Ectodermal cell (in vitro differentiated cells): ENCODE data around the gene ZC3H7B.

Experiments used
- H3K27ac ChIP-seq: 2 replicates; pipeline ENCODE4 v1.7.0; 2013; ENCODE audit warnings: mild to moderate bottlenecking, low read depth, low read length; ENCODE audit not compliant: insufficient read depth, poor library complexity, severe bottlenecking
- H3K27me3 ChIP-seq: 2 replicates; pipeline ENCODE4 v1.7.0; 2013; ENCODE audit warnings: mild to moderate bottlenecking, low read length; ENCODE audit not compliant: insufficient read depth, control insufficient read depth, poor library complexity, severe bottlenecking
- H3K36me3 ChIP-seq: one replicate; pipeline ENCODE4 v1.7.0; 2013; ENCODE audit warnings: low read length; ENCODE audit not compliant: control insufficient read depth, insufficient read depth
- H3K4me1 ChIP-seq: one replicate; pipeline ENCODE4 v1.7.0; 2013; ENCODE audit warnings: low read length; ENCODE audit not compliant: control insufficient read depth, insufficient read depth
- H3K4me3 ChIP-seq: 2 replicates; pipeline ENCODE4 v1.7.0; 2013; ENCODE audit warnings: low read depth, low read length, control low read depth; ENCODE audit not compliant: insufficient read depth
- H3K9me3 ChIP-seq: 2 replicates; pipeline ENCODE4 v1.7.0; 2013; ENCODE audit warnings: mild to moderate bottlenecking, low read length, moderate library complexity; ENCODE audit not compliant: control insufficient read depth
- WGBS, 2 experiments: methylation state at CpG; one replicate each; pipeline ENCODE4 v1.1.7; 2013; ENCODE audit warnings: missing lambda C conversion rate in 2 of 2; 5-methylcytosine and 5-hydroxymethylcytosine counted together

ZC3H7B gene

DNA sequence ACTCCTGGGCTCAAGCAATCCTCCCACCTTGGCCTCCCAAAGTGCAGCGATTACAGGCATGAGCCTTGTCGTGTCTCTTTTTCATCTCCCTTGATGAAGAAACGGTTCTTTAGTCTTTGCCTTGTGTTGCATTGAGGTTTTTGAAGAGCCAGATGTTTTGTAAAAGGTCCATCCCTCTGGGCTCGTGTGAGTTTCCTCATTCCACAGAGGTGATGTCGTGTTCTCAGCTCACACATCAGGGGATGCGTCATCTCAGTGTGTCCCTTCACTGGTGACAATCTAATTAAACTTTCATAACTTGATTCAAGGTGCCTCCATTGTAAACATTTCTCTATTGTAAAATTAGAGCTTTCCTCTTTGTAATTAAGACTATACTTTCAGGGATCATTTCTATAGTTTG lies 50.7 kb downstream of the ZC3H7B start:
- 93% methylated on average over 6 of the region's 6 CpGs for WGBS, 2 experiments
- H3K4me1 ChIP-seq, result no peaks in the 10 kb centered on the region
- peaks cover 30% of the 10 kb centered on the region for H3K36me3 ChIP-seq
- H3K9me3 ChIP-seq, result no peaks in the 10 kb centered on the region
- H3K27me3 ChIP-seq, result no peaks in the 10 kb centered on the region
- H3K4me3 ChIP-seq, result no peak overlapping the region
- H3K27ac ChIP-seq, result no peak overlapping the region

DNA sequence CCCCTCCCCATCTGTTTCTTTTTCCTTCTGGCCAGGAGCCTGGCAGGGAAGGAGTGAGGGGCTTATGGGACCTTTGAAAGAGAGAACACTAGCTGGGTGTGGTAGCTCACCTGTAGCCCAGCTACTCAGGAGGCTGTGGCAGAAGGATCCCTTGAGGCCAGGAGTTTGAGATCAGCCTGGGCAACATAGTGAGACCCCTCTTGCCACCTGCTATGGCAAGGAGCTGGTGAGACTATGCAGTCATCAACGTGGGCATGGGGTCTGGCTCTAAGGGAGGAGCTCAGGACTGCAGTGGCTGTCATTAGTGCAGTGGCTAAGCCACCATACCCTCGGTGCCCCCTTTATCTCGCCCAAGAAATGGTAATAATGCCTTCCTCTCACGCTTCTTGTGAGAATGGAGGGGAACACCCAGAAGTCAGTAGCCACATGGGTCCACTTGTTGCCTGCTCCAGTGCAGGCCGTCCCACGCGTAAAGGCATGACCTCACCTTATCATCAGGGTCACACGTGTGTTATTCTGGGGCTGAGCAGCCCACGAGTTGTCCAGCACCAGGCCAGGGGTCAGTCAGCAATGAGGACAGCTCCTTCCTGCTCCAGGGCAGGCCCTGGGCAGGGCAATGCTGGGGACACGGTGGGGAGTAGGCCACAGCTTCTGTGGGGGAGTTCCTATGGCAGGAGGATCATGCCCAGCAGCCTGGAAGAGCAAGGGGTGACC lies 52.7 kb downstream of the ZC3H7B start:
- WGBS, 2 experiments, result 93 to 96% methylated on average over 10 of the region's 10 CpGs
- Histone ChIP-seq H3K27me3 (no peaks in the 10 kb centered on the region), H3K4me3 (no peak overlapping the region), H3K36me3 (peaks cover 30% of the 10 kb centered on the region), H3K4me1 (peaks cover 4% of the 10 kb centered on the region), H3K27ac (no peak overlapping the region), H3K9me3 (no peaks in the 10 kb centered on the region)

DNA sequence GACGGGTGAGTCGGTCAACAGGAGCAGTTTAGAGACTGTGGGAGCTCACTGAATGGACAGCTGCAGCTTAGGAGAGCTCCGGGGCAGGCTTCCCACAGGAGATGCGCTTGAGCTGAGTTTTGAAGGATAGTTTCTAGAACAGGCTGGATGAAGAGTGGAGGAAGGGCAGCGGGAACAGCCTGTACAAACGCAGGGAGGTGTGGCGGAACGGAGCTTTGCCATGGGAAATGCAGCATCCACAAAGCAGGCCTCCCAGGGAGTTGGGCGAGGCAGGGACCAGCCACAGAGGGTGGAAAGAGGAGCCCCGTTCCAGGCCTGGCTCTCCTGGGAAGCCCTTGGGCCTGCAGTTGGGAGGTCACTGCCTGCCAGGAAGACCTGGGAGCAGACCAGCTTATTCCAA lies 53.7 kb downstream of the ZC3H7B start:
- Histone ChIP-seq H3K36me3 (peaks cover 30% of the 10 kb centered on the region), H3K4me3 (no peak overlapping the region), H3K9me3 (no peaks in the 10 kb centered on the region), H3K4me1 (peaks cover 5% of the 10 kb centered on the region), H3K27ac (no peak overlapping the region), H3K27me3 (no peaks in the 10 kb centered on the region)
- 95 to 96% methylated on average over 10 of the region's 10 CpGs for WGBS, 2 experiments

DNA sequence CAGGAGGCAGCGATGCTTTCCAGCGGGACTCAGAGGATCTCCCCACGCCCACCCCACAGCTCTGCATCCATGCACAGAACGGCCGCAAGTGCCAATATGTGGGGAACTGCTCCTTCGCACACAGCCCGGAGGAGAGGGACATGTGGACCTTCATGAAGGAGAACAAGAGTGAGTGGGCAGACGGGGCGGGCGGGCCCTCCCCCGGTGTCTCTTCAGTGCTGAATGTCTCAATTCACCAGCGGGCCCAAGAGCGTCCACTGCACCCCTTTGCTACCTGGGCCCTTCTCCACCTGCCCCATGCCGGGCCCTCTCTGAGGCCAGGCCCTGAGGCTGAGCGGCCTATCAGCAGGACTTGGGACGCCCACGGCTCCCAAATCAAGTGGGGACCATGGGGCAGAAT lies 54.6 kb downstream of the ZC3H7B start:
- Histone ChIP-seq H3K27me3 (no peaks in the 10 kb centered on the region), H3K4me3 (no peak overlapping the region), H3K4me1 (peaks cover 10% of the 10 kb centered on the region), H3K27ac (no peak overlapping the region), H3K9me3 (no peaks in the 10 kb centered on the region), H3K36me3 (peaks cover 26% of the 10 kb centered on the region)
- 96% methylated on average over 17 of the region's 17 CpGs for WGBS, 2 experiments

DNA sequence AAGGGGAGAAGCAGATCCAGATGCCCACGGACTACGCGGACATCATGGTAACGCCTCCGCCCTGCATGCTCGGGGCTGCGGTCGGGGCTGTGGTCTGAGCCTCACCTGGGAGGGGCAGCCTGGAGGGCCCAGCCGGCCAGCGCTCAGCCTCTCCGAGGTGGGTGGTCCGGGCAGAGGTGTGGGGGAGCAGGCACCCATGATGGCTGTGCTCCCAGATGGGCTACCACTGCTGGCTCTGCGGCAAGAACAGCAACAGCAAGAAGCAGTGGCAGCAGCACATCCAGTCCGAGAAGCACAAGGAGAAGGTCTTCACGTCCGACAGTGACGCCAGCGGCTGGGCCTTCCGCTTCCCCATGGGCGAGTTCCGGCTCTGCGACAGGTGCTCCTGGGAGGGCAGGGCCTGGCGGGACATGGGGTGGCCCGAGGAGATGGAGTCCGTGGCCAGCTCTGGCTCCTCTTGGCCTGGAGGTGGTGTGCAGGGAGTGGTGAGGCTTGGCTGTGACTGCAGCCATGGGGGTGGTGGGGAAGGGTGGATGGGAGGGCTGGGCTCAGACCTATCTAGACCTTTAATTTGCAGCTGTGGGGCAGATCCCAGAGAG lies 55.2 kb downstream of the ZC3H7B start:
- H3K4me3 ChIP-seq, result no peak overlapping the region
- H3K36me3 ChIP-seq, result peaks cover 22% of the 10 kb centered on the region
- H3K27me3 ChIP-seq, result no peaks in the 10 kb centered on the region
- no peaks in the 10 kb centered on the region for H3K9me3 ChIP-seq
- no peak overlapping the region for H3K27ac ChIP-seq
- 96 to 97% methylated on average over 25 of the region's 25 CpGs for WGBS, 2 experiments
- peaks cover 10% of the 10 kb centered on the region for H3K4me1 ChIP-seq

DNA sequence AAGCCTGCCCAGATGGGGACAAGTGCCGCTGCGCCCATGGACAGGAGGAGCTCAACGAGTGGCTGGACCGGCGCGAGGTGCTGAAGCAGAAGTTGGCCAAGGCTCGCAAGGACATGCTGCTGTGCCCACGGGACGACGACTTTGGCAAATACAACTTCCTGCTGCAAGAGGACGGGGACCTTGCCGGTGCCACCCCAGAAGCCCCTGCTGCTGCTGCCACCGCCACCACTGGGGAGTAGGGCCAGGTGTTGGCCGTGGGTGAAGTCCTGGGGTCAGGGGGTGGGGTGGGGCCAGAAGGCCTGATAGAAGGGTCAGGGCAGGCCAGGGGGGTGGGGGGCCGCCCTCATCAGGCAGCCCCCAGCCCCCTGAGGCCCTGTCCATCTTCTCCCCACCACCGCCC lies 55.9 kb downstream of the ZC3H7B start:
- 94 to 96% methylated on average over 16 of the region's 16 CpGs for WGBS, 2 experiments
- Histone ChIP-seq H3K4me3 (no peak overlapping the region), H3K9me3 (no peaks in the 10 kb centered on the region), H3K36me3 (peaks cover 19% of the 10 kb centered on the region), H3K27me3 (no peaks in the 10 kb centered on the region), H3K4me1 (peaks cover 10% of the 10 kb centered on the region), H3K27ac (no peak overlapping the region)

DNA sequence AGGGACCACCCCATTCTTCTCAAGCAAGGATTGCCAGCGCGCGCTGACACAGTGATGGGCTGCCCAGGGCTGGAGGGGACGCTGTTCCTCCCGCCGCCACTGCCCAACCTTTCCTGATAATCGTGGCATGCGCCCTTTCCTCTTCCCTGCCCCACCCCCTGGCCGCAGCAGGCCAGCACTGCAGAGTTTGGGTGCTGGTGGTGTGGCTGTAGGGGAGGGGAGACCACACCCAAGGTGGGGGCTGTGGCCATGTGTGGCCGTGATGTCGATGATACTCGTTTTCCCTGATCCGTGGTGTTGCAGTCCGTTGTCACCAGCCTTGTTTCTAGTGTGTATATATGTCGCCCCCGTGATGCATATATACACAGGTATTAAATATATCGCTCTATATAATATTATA lies 57.6 kb downstream of the ZC3H7B start:
- Histone ChIP-seq H3K27ac (no peak overlapping the region), H3K27me3 (no peaks in the 10 kb centered on the region), H3K4me1 (peaks cover 10% of the 10 kb centered on the region), H3K9me3 (no peaks in the 10 kb centered on the region), H3K4me3 (no peak overlapping the region), H3K36me3 (peaks cover 16% of the 10 kb centered on the region)
- WGBS, 2 experiments, result 91 to 95% methylated on average over 13 to 17 of the region's 17 CpGs

DNA sequence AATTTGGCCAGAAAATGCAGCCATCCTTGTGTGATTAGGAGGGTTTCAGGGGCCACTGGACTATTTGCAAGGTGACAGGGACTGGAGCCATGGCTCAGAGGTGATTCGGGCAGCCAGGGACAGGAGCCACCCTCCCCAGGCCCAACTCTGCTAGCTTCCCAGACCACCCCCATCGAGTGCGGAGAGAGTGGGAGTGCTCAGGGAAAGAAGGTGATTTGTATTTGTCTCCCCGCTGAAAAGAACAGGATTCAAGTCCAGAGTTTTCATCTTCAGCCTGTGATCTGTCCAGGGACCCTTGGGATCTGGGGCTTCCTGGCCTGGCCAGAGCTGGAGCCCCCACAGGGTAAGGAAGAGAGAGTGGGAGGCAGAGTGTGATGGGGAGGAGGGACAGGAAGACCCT lies 58.1 kb downstream of the ZC3H7B start:
- H3K4me3 ChIP-seq, result no peak overlapping the region
- no peaks in the 10 kb centered on the region for H3K27me3 ChIP-seq
- WGBS, 2 experiments, result 81 to 86% methylated on average over 4 of the region's 4 CpGs
- H3K9me3 ChIP-seq, result no peaks in the 10 kb centered on the region
- peaks cover 16% of the 10 kb centered on the region for H3K36me3 ChIP-seq
- H3K27ac ChIP-seq, result peak overlapping the region; percentile 2
- peaks cover 10% of the 10 kb centered on the region for H3K4me1 ChIP-seq

DNA sequence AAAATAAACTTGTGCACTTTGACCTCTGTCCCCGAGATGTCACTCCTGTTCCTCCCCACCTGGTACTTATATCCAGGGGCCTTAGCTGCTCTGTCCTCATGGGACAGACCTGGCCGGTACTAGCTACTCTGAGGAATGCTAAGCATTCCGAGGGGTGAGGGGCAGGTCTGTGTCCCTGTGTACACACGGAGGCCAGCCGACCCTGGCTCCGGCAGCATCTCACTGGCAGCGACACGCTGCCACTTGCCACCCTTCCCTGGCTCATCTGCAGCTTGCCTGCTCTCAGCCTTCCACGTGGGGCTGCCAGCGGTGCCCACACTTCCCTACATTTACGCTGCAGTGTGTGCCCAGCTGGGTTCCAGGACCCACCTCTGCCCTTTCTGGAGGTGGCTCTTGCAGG lies 58.8 kb downstream of the ZC3H7B start:
- no peak overlapping the region for H3K4me3 ChIP-seq
- H3K9me3 ChIP-seq, result no peaks in the 10 kb centered on the region
- 56 to 58% methylated on average over 11 of the region's 11 CpGs for WGBS, 2 experiments
- H3K27me3 ChIP-seq, result no peaks in the 10 kb centered on the region
- H3K27ac ChIP-seq, result no peak overlapping the region
- peaks cover 16% of the 10 kb centered on the region for H3K36me3 ChIP-seq
- peaks cover 12% of the 10 kb centered on the region for H3K4me1 ChIP-seq

DNA sequence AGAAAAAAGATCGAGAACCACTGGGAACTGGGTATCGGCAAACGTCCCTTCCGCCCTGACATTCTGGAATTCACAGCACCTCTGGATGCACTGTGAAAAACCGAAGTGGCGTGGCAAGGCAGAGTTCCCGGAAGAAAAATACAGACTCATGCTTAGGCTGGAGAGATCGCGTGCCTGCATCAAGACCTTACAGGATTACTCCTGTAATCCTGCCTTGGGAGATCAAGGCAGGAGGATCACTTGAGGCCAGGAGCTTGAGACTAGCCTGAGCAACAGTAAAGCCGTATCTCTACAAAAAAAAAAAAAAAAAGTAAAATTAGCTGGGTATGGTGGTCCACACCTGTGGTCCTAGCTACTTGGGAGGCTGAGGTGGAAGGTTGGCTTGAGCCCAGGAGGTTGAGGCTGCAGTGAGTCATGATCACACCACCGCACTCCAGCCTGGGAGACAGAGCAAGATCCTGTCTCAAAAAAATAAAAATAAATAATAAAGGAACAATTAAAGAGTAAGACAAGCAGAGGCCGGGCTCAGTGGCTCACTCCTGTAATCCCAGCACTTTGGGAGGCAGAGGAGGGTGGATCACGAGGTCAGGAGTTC lies 60.5 kb downstream of the ZC3H7B start:
- H3K27ac ChIP-seq, result no peak overlapping the region
- H3K27me3 ChIP-seq, result no peaks in the 10 kb centered on the region
- 94 to 95% methylated on average over 12 to 13 of the region's 13 CpGs for WGBS, 2 experiments
- H3K36me3 ChIP-seq, result peaks cover under 1% of the 10 kb centered on the region
- H3K9me3 ChIP-seq, result no peaks in the 10 kb centered on the region
- no peak overlapping the region for H3K4me3 ChIP-seq
- peaks cover 17% of the 10 kb centered on the region for H3K4me1 ChIP-seq
